PC-3 (cell line): ENCODE measurements around the gene BABAM1. TPM values are rescaled to one million over a fixed set of nuclear protein-coding genes. Genes with fewer than 3 reads are reported as not detected.

Source experiments
- ATAC-seq: fragments of 200-7000 bp; cut with Tn5 transposase; 2 replicates; pipeline ENCODE4 v1.9.1; 2020; ENCODE audit warnings: mild to moderate bottlenecking, moderate library complexity
- BruUV-seq: library from RNA; stranded (reverse); fragments of 400-500 nt; replicated peaks from 2 replicates; lab custom pipeline; 2021; lab: Mats Ljungman, UMichigan
- CTCF ChIA-PET: fragments of 300-600 bp; sonication (Branson Sonifier 250); formaldehyde crosslinking; loops from one replicate; lab custom pipeline; 2022; ENCODE audit warnings: antibody characterized with exemption; lab: Charles Lee
- POLR2A ChIA-PET: fragments of 300-600 bp; sonication (Branson Sonifier 250); formaldehyde crosslinking; loops from one replicate; lab custom pipeline; 2022; ENCODE audit warnings: antibody characterized with exemption; ENCODE audit not compliant: unreplicated experiment; lab: Charles Lee
- DNase-seq: peaks from one replicate; pipeline ENCODE4 v3.0.0-alpha.2; 2015
- H2AFZ ChIP-seq: fragments of 300-600 bp; sonication (generic); 2 replicates; pipeline ENCODE4 v1.6.0; 2016; ENCODE audit warnings: antibody characterized with exemption, low read length
- H3F3A ChIP-seq: fragments of 300-600 bp; sonication (generic); one replicate; pipeline ENCODE4 v1.6.0; 2017; ENCODE audit warnings: antibody characterized with exemption, low read length, control low read depth, mild to moderate bottlenecking; ENCODE audit not compliant: unreplicated experiment
- H3K27ac ChIP-seq: fragments of 300-600 bp; sonication (generic); 2 replicates; pipeline ENCODE4 v1.5.1; 2016; ENCODE audit warnings: mild to moderate bottlenecking, low read length
- H3K27me3 ChIP-seq: fragments of 300-600 bp; sonication (generic); 2 replicates; pipeline ENCODE4 v1.6.1; 2016; ENCODE audit warnings: low read length, mixed read lengths
- H3K36me3 ChIP-seq: fragments of 300-600 bp; sonication (generic); 2 replicates; pipeline ENCODE4 v1.6.1; 2016; ENCODE audit warnings: low read depth, mixed run types, low read length, mixed read lengths
- H3K4me1 ChIP-seq: fragments of 300-600 bp; sonication (generic); 2 replicates; pipeline ENCODE4 v1.5.1; 2016; ENCODE audit warnings: low read length; ENCODE audit not compliant: insufficient read depth
- H3K4me2 ChIP-seq: fragments of 300-600 bp; sonication (generic); 2 replicates; pipeline ENCODE4 v1.6.0; 2016; ENCODE audit warnings: low read length
- H3K4me3 ChIP-seq: fragments of 300-600 bp; sonication (generic); 2 replicates; pipeline ENCODE4 v1.5.1; 2016; ENCODE audit warnings: mild to moderate bottlenecking, low read length, mixed read lengths
- H3K79me2 ChIP-seq: fragments of 300-600 bp; sonication (generic); 2 replicates; pipeline ENCODE4 v1.6.1; 2017; ENCODE audit warnings: low read length, mixed read lengths
- H3K9ac ChIP-seq: fragments of 300-600 bp; sonication (generic); 2 replicates; pipeline ENCODE4 v1.6.0; 2016; ENCODE audit warnings: mild to moderate bottlenecking, low read length
- H3K9me2 ChIP-seq: fragments of 300-600 bp; sonication (generic); replicated peaks from 2 replicates; pipeline ENCODE4 v1.6.1; 2016; ENCODE audit warnings: mixed run types, low read length, mixed read lengths
- H3K9me3 ChIP-seq: fragments of 300-600 bp; sonication (generic); 2 replicates; pipeline ENCODE4 v1.6.1; 2016; ENCODE audit warnings: low read length, mixed read lengths
- H4K20me1 ChIP-seq: fragments of 300-600 bp; sonication (generic); 2 replicates; pipeline ENCODE4 v1.6.1; 2016; ENCODE audit warnings: low read length, mixed read lengths
- CTCF ChIP-seq: fragments of 300-600 bp; sonication (generic); conservative IDR thresholded peaks from 2 replicates; pipeline ENCODE4 v1.5.1; 2017; ENCODE audit warnings: antibody characterized with exemption, low read depth, mild to moderate bottlenecking, low read length
- EZH2 ChIP-seq: fragments of 300-600 bp; sonication (generic); IDR thresholded peaks from one replicate; pipeline ENCODE4 v1.6.1; 2017; ENCODE audit warnings: antibody characterized with exemption, mild to moderate bottlenecking, low read length; ENCODE audit not compliant: unreplicated experiment
- EZH2phosphoT487 ChIP-seq: fragments of 300-600 bp; sonication (generic); IDR thresholded peaks from 2 replicates; pipeline ENCODE4 v1.6.1; 2018; ENCODE audit warnings: mild to moderate bottlenecking, antibody characterized with exemption, low read length, borderline replicate concordance
- intact Hi-C: fragments of 100-400 bp; cut with micrococcal nuclease; formaldehyde crosslinking; loops from 2 replicates; pipeline ENCODE4 v1.9.0; 2023
- total RNA-seq: library from RNA; depleted of rRNA; stranded (reverse); fragments of >200 nt; gene quantifications from 2 replicates; pipeline ENCODE4 v1.2.3, GENCODE V29; 2014

BABAM1 gene
- total RNA-seq, 1 experiment from 2014 or later: 196 TPM

GRCh38 chr19:17318966-17319365 lies 51.7 kb downstream of the BABAM1 start:
- Histone ChIP-seq H3K79me2 (peaks cover 10% of the 10 kb centered on the region), H3K4me2 (no peak overlapping the region), H2AFZ (no peak overlapping the region), H3K27me3 (no peaks in the 10 kb centered on the region), H3K27ac (no peak overlapping the region), H3F3A (no peaks in the 10 kb centered on the region), H3K9me2 (no peaks in the 10 kb centered on the region), H3K4me3 (no peak overlapping the region), H3K36me3 (peaks cover 29% of the 10 kb centered on the region), H3K9ac (no peak overlapping the region), H3K9me3 (no peaks in the 10 kb centered on the region), H3K4me1 (peaks cover 24% of the 10 kb centered on the region), H4K20me1 (no peaks in the 10 kb centered on the region)
- intact Hi-C loops: no loop called here
- DNase-seq: no peak
- TF ChIP-seq EZH2 (no peak), EZH2phosphoT487 (no peak), CTCF (no peak)
- ChIA-PET POLR2A (no interaction called here), CTCF (no interaction called here)
- no TSS peak for BruUV-seq
- ATAC-seq: no peak

GRCh38 chr19:17319473-17320238 lies 52.4 kb downstream of the BABAM1 start:
- Histone ChIP-seq H3K36me3 (peaks cover 23% of the 10 kb centered on the region), H3K4me2 (no peak overlapping the region), H3K9me2 (no peaks in the 10 kb centered on the region), H3K4me3 (no peak overlapping the region), H3K27me3 (no peaks in the 10 kb centered on the region), H3K9ac (no peak overlapping the region), H3K4me1 (peaks cover 24% of the 10 kb centered on the region), H4K20me1 (no peaks in the 10 kb centered on the region), H3F3A (no peaks in the 10 kb centered on the region), H3K27ac (no peak overlapping the region), H3K79me2 (peaks cover 9% of the 10 kb centered on the region; the same call in 1 of the 2 replicates), H3K9me3 (no peaks in the 10 kb centered on the region), H2AFZ (no peak overlapping the region)
- intact Hi-C loops: no loop called here
- CTCF ChIA-PET: no interaction called here
- DNase-seq: no peak
- BruUV-seq: TSS peak; percentile 38
- no peak for ATAC-seq
- TF ChIP-seq EZH2phosphoT487: no peak
- TF ChIP-seq CTCF: no peak
- TF ChIP-seq EZH2: no peak
- POLR2A ChIA-PET: no interaction called here

- no TSS peak for BruUV-seq
- H3F3A ChIP-seq: no peaks in the 10 kb centered on the region
- DNase-seq: no peak
These were observed 53.2 kb downstream of the BABAM1 start for GRCh38 chr19:17320435-17320834.

More at GRCh38 chr19:17320435-17320834, 53.2 kb downstream of the BABAM1 start:
- H3K27ac ChIP-seq: no peak overlapping the region
- H3K4me3 ChIP-seq: no peak overlapping the region
- no peaks in the 10 kb centered on the region for H4K20me1 ChIP-seq
- no peak overlapping the region for H3K4me2 ChIP-seq
- ChIA-PET POLR2A (no interaction called here), CTCF (no interaction called here)
- intact Hi-C loops: no loop called here
- no peaks in the 10 kb centered on the region for H3K9me2 ChIP-seq
- peaks cover 22% of the 10 kb centered on the region for H3K4me1 ChIP-seq
- no peak overlapping the region for H3K9ac ChIP-seq
- H3K27me3 ChIP-seq: no peaks in the 10 kb centered on the region
- no peak overlapping the region for H2AFZ ChIP-seq
- no peak for ATAC-seq
- peaks cover 20% of the 10 kb centered on the region for H3K36me3 ChIP-seq
- TF ChIP-seq EZH2phosphoT487 (no peak), EZH2 (no peak), CTCF (no peak)
- H3K9me3 ChIP-seq: no peaks in the 10 kb centered on the region
- H3K79me2 ChIP-seq: peaks cover 9% of the 10 kb centered on the region; the same call in 1 of the 2 replicates
